Middle frontal gyrus (tissue), 1 donor: ENCODE measurements around the gene CIB2.
A peak's percentile ranks its signal among the peaks of the same experiment; 100 is the strongest.

ENCODE experiments used
- DNase-seq: peaks from one replicate; pipeline ENCODE4 v3.0.0-alpha.2; 2015; ENCODE audit warnings: low spot score; ENCODE audit errors: extremely low spot score

Gene CIB2

GRCh38 chr15:78109156-78109555 lies 22.1 kb downstream of the CIB2 start:
- DNase-seq, result no peak

- DNase-seq, result peak; percentile 50
Measured at GRCh38 chr15:78108300-78109084, 22.8 kb downstream of the CIB2 start.

GRCh38 chr15:78107471-78107870 lies 23.8 kb downstream of the CIB2 start:
- DNase-seq, result no peak

GRCh38 chr15:78105476-78106241 lies 25.6 kb downstream of the CIB2 start:
- DNase-seq, result no peak

GRCh38 chr15:78104566-78105475 lies 26.4 kb downstream of the CIB2 start:
- no peak for DNase-seq

- no peak for DNase-seq
Measured at GRCh38 chr15:78104119-78104479, 27.1 kb downstream of the CIB2 start.

GRCh38 chr15:78103406-78104118 lies 27.7 kb downstream of the CIB2 start:
- DNase-seq, result no peak

- no peak for DNase-seq
Measured at GRCh38 chr15:78102741-78103140, 28.5 kb downstream of the CIB2 start.

GRCh38 chr15:78102211-78102610 lies 29.0 kb downstream of the CIB2 start:
- no peak for DNase-seq

- no peak for DNase-seq
Measured at GRCh38 chr15:78101423-78102105, 29.7 kb downstream of the CIB2 start.

- DNase-seq, result no peak
Measured at GRCh38 chr15:78100886-78101285, 30.4 kb downstream of the CIB2 start.

GRCh38 chr15:78098131-78098755 lies 33.0 kb downstream of the CIB2 start:
- no peak for DNase-seq

GRCh38 chr15:78097667-78098066 lies 33.6 kb downstream of the CIB2 start:
- no peak for DNase-seq

GRCh38 chr15:78093242-78094020 lies 37.8 kb downstream of the CIB2 start:
- DNase-seq, result no peak

GRCh38 chr15:78092261-78093041 lies 38.8 kb downstream of the CIB2 start, which contains the start of gene SH2D7:
Gene SH2D7 (plus strand): TSS chr15:78092561. CDS start chr15:78092585, 24 bp downstream.
- no peak for DNase-seq

GRCh38 chr15:78090422-78091063 lies 40.7 kb downstream of the CIB2 start:
- DNase-seq, result no peak

- DNase-seq, result no peak
Measured at GRCh38 chr15:78088773-78089080, 42.5 kb downstream of the CIB2 start.
